ENCODE results near the gene CDHR3.

- TF ChIP-seq NRF1 (conservative IDR thresholded peaks at IDR 0.05; ENCODE audit: low read depth, low read length) (no peak), CTCF (IDR thresholded peaks at IDR 0.05 in 2 of 3, conservative IDR thresholded peaks at IDR 0.05 in 1 of 3; ENCODE audit: control insufficient read depth in 2 of 3, extremely low read depth in 1 of 3, insufficient read depth in 1 of 3, low read depth in 3 of 3, low read length in 3 of 3) (no peak), REST (IDR thresholded peaks at IDR 0.05; ENCODE audit: low read depth, low read length) (no peak), RAD21 (IDR thresholded peaks at IDR 0.05; ENCODE audit: insufficient read depth, low read depth, low read length) (no peak), EP300 (IDR thresholded peaks at IDR 0.05; ENCODE audit: borderline replicate concordance in 1 of 2, control insufficient read depth in 1 of 2, low read depth in 2 of 2, low read length in 2 of 2) (no peak), USF1 (IDR thresholded peaks at IDR 0.05; ENCODE audit: borderline replicate concordance, extremely low read length, insufficient read depth, low read depth, low read length) (no peak)
Observed at GRCh38 chr7:106042196-106042611, 79.1 kb downstream of the CDHR3 start.

Data from GM12878 (cell line).